SK-N-SH (cell line): ENCODE data around the gene TMEM150C.

Experiments used
- MXI1 ChIP-seq: IDR thresholded peaks from 2 replicates; pipeline ENCODE4 v1.6.1; 2012; ENCODE audit warnings: mild to moderate bottlenecking, low read depth, low read length, improper control_type of control experiment
- RAD21 ChIP-seq: IDR thresholded peaks from 2 replicates; pipeline ENCODE4 v1.6.1; 2012; ENCODE audit warnings: mild to moderate bottlenecking, low read length
- SIN3A ChIP-seq: IDR thresholded peaks from 2 replicates; pipeline ENCODE4 v1.6.1; 2012; ENCODE audit warnings: low read depth, mild to moderate bottlenecking, low read length, moderate library complexity, borderline replicate concordance
- TAF1 ChIP-seq: IDR thresholded peaks from 2 replicates; pipeline ENCODE4 v1.6.1; 2012; ENCODE audit warnings: low read depth, mild to moderate bottlenecking, low read length, moderate library complexity, borderline replicate concordance
- YY1 ChIP-seq: IDR thresholded peaks from 2 replicates; pipeline ENCODE4 v1.4.0; 2012; ENCODE audit warnings: low read depth, mild to moderate bottlenecking
- TF ChIP-seq, protein P1 (sequence below): fragments of 200-600 bp; sonication (generic); IDR thresholded peaks from 2 replicates; pipeline ENCODE4 v1.6.1; 2017; ENCODE audit warnings: antibody characterized with exemption, mild to moderate bottlenecking, moderate library complexity

DNA sequence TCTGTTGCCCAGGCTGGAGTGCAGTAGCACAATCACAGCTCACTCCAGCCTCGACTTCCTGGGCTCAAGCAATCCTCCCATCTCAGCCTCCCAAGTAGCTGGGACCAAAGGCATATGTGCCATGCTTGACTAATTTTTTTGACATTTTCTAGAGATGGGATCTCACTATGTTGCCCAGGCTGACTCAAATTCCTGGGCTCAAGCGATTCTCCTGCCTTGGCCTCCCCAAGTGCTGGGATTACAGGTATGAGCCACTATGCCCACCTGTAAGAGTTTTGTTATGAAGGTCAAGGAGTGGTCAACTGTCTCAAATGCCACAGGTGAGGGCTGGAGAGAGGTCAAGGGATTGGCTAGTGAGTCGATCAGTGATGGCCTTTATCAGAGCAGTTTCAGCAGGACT, 32.5 kb downstream of the TMEM150C start:
- TF ChIP-seq SIN3A (no peak), YY1 (no peak), MXI1 (no peak), TAF1 (no peak), RAD21 (no peak)
- TF ChIP-seq, protein P1, sequence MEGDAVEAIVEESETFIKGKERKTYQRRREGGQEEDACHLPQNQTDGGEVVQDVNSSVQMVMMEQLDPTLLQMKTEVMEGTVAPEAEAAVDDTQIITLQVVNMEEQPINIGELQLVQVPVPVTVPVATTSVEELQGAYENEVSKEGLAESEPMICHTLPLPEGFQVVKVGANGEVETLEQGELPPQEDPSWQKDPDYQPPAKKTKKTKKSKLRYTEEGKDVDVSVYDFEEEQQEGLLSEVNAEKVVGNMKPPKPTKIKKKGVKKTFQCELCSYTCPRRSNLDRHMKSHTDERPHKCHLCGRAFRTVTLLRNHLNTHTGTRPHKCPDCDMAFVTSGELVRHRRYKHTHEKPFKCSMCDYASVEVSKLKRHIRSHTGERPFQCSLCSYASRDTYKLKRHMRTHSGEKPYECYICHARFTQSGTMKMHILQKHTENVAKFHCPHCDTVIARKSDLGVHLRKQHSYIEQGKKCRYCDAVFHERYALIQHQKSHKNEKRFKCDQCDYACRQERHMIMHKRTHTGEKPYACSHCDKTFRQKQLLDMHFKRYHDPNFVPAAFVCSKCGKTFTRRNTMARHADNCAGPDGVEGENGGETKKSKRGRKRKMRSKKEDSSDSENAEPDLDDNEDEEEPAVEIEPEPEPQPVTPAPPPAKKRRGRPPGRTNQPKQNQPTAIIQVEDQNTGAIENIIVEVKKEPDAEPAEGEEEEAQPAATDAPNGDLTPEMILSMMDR: no peak
